ENCODE results near the gene NRG2. TPM values are rescaled to one million over a fixed set of nuclear protein-coding genes. Genes with fewer than 3 reads are reported as not detected.
A peak's percentile ranks its signal among the peaks of the same experiment; 100 is the strongest.

The NRG2 gene
- total RNA-seq, 4 donors from 2014 or later: 1.1 to 2.9 (median 1.8) TPM

DNA sequence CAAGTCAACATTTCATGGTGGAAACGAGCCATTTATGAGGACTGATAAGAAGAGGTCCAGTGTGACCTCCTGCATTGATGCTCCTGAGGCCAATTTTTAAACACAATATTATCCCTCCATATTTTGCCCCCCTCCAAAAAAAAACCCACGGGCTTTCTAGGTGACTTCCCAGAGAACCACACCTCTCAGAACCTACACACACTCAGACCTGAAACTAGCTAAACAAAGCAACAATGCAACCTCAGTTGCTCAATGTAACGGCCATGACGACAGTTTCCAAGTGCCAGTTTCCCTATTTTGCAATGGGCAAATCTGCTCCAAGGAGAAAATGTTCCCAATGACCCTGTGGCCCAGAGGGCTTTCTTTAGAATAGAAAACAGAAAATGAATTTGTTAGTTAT is 3.5 kb downstream of the NRG2 start:
- no peak overlapping the region for H3K27ac ChIP-seq
- no peaks in the 10 kb centered on the region for H3K9me3 ChIP-seq
- DNase-seq: no peak
- no peaks in the 10 kb centered on the region for H3K27me3 ChIP-seq
- intact Hi-C loops (cut with DNase I): no loop called here
- TF ChIP-seq CTCF (IDR thresholded peaks at IDR 0.05) (no peak), POLR2A (IDR thresholded peaks at IDR 0.05) (no peak)
- peaks cover 12 to 28% of the 10 kb centered on the region in 2 donors for H3K4me1 ChIP-seq
- 63 to 74% methylated on average over 4 of the region's 4 CpGs for WGBS, 2 donors
- no peak overlapping the region for H3K4me3 ChIP-seq (replicated peaks in 1 of 3)
- H3K36me3 ChIP-seq: no peaks in the 10 kb centered on the region

DNA sequence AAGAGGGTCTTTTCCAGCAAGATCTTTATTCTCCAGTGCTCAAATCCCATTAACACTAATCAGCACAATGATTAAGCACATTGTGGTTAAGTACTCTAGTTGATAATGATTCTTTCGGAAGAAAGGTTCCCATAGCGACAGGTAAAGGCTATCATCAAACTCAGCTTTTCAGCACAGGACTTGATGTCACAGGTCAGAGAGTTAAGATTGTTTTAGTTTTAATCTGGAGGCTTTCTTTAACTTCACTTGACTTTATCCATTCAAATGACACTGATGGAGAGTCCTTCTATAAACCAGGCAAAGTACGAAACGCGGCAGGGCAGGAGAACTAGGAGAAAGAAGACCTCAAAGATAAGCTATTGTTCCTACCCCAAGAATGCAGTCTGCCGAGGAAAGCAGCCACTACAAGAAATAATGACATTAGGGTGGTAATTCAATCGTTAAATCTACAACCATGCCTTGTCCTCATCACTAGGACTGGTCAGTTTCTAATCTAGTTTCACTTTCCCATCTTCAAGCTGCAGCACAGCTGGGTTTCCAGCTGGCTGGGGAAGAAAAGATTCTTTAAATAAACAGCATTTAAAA is 4.6 kb downstream of the NRG2 start:
- WGBS, 2 donors: 27 to 28% methylated on average over 7 of the region's 7 CpGs
- TF ChIP-seq POLR2A (IDR thresholded peaks at IDR 0.05): no peak
- TF ChIP-seq CTCF (IDR thresholded peaks at IDR 0.05): no peak
- no peaks in the 10 kb centered on the region for H3K27me3 ChIP-seq
- H3K27ac ChIP-seq: no peak overlapping the region
- H3K4me3 ChIP-seq (replicated peaks in 1 of 3): peak overlapping the region in 1 of 3 donors; percentile 10
- H3K9me3 ChIP-seq: no peaks in the 10 kb centered on the region
- no peaks in the 10 kb centered on the region for H3K36me3 ChIP-seq
- intact Hi-C loops (cut with DNase I): no loop called here
- peaks cover 11 to 23% of the 10 kb centered on the region in 2 donors for H3K4me1 ChIP-seq
- DNase-seq: no peak

GRCh38 chr5:140037012-140037411 is 6.1 kb downstream of the NRG2 start:
- TF ChIP-seq POLR2A (IDR thresholded peaks at IDR 0.05): no peak
- no peak for TF ChIP-seq CTCF (IDR thresholded peaks at IDR 0.05)
- H3K36me3 ChIP-seq: no peaks in the 10 kb centered on the region
- H3K9me3 ChIP-seq: no peaks in the 10 kb centered on the region
- DNase-seq: no peak
- H3K4me1 ChIP-seq: peaks cover 3 to 11% of the 10 kb centered on the region in 2 donors
- H3K4me3 ChIP-seq (replicated peaks in 1 of 3): no peak overlapping the region
- intact Hi-C loops (cut with DNase I): no loop called here
- 81 to 85% methylated on average over 4 of the region's 4 CpGs for WGBS, 2 donors
- H3K27me3 ChIP-seq: no peaks in the 10 kb centered on the region
- no peak overlapping the region for H3K27ac ChIP-seq

DNA sequence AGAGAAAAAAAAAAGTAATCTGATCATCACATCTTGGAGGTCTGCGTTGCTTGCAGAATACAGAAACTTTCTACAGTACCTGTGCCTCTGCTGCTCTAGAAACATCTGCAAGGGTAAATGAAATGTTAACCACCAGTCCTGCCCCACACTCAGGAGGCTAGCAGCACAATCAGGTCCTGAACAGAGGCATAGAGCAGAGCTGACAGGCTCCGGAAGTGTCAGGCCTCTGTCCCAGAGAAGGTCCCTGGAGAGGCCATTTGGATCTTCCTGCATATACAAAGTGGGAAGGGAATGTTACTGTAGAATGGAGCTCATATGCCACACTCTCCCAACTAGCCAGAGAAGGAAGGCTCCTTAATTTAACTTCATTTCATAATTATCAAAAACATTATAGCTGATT is 7.2 kb downstream of the NRG2 start:
- no peak overlapping the region for H3K4me3 ChIP-seq (replicated peaks in 1 of 3)
- H3K4me1 ChIP-seq: peaks cover 0 to 5% of the 10 kb centered on the region in 2 donors
- intact Hi-C loops (cut with DNase I): no loop called here
- WGBS, 2 donors: 59 to 67% methylated on average over 2 of the region's 2 CpGs
- TF ChIP-seq CTCF (IDR thresholded peaks at IDR 0.05) (no peak), POLR2A (IDR thresholded peaks at IDR 0.05) (no peak)
- H3K27me3 ChIP-seq: no peaks in the 10 kb centered on the region
- no peak overlapping the region for H3K27ac ChIP-seq
- H3K36me3 ChIP-seq: no peaks in the 10 kb centered on the region
- no peak for DNase-seq
- no peaks in the 10 kb centered on the region for H3K9me3 ChIP-seq

- Histone ChIP-seq H3K4me3 (replicated peaks in 1 of 3) (no peak overlapping the region), H3K4me1 (no peaks in the 10 kb centered on the region), H3K27me3 (no peaks in the 10 kb centered on the region), H3K9me3 (no peaks in the 10 kb centered on the region), H3K36me3 (no peaks in the 10 kb centered on the region), H3K27ac (no peak overlapping the region)
- 94 to 97% methylated on average over 3 of the region's 3 CpGs for WGBS, 2 donors
- TF ChIP-seq POLR2A (IDR thresholded peaks at IDR 0.05) (no peak), CTCF (IDR thresholded peaks at IDR 0.05) (no peak)
- no peak for DNase-seq
- intact Hi-C loops (cut with DNase I): no loop called here
Observed at GRCh38 chr5:140033037-140033760, 9.9 kb downstream of the NRG2 start.

Data from thyroid gland (tissue), 4 donors.